GM18507 (cell line): ENCODE data around the gene COL21A1.
"Not testable (repeated sequence)": the region's sequence is repeated elsewhere in the genome, so short reads cannot be mapped to it uniquely, and the experiment has no call there.

Source experiments
- DNase-seq: peaks from one replicate; pipeline ENCODE4 v3.0.0; 2011; ENCODE audit warnings: low read depth; ENCODE audit not compliant: insufficient read length; ENCODE audit errors: extremely low spot score
- FAIRE-seq: peaks from 2 replicates; lab custom pipeline; 2011; peaks lifted over from hg19 to GRCh38; lab: Jason Lieb, UNC

Gene COL21A1

DNA sequence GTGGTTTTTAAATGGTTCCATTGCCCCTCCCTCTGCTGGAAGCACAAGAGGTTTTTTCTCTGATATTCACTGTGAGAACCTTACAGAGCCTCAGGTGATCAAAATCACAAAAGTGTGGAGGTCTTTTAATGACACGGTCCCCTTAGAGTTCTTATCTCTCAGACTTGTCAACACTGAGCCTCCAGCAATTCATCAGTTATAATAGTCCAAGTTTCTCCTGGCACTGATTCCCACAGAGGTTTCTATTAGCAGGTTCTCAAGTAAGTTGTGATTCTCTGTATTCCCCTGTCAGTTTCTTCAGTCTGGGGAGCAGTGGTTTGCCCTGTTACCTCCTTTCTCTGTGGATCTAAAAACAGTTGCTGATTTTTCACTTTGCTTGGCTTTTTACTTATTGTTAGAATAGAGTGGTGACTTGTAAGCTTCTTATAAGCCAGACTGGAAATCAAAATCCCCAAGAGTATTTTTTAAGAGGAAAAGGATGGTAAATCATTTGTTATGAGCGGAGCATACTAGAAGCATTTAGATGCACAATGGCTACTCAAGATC is 214.6 kb downstream of the COL21A1 start:
- FAIRE-seq (no peak), DNase-seq (no peak)

DNA sequence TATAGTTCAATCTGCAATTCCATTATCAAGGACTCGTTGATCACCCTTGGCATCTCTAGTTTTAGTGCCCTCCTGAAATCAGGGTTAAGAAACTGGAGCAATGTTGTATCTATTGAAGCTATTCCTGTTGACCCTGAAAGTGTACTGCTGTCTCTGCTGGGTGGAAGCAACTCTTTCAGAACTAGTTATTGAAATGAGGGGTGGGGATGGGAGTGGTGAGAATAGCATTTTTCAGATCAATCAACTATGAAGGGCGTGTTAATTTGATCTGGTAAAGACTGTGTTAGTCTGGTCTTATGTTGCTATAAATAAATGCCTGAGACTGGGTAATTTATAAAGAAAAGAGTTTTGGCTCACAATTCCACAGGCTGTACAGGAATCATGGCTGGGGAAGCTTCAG is 219.5 kb downstream of the COL21A1 start:
- DNase-seq (no peak), FAIRE-seq (no peak)

DNA sequence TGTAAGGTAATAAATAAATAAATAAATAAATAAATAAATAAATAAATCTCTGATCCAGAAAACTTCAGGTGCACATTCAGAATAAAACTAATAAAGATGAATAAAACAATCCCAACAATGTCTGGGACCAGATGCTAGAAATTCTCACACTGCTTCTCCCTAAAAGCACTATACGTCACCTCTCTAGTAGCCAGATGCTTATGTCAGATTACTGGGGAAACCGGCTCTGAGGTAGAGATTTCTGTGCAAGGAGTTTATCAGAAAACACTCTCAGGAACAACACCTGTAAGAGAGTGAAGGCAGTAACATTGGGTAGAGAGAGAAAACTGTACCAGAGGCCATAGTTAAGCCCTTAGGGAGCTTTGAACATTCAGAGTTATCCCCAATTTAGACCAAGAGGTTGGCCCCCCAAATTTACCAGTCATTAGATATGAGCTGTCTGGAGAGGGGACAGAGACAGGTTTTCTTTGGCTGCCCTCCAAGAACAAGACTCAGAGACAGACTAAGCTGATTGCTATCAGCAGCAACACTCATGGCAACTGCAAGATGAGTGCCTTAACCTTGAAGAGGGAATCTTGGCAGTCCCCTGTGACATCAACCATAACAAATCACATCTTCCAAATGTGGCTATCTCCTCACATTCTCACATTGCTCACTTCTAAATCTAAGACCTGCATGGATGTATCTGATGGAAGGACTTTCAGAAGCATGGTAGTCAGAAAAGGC is 220.8 kb downstream of the COL21A1 start:
- DNase-seq, result no peak
- FAIRE-seq, result no peak

DNA sequence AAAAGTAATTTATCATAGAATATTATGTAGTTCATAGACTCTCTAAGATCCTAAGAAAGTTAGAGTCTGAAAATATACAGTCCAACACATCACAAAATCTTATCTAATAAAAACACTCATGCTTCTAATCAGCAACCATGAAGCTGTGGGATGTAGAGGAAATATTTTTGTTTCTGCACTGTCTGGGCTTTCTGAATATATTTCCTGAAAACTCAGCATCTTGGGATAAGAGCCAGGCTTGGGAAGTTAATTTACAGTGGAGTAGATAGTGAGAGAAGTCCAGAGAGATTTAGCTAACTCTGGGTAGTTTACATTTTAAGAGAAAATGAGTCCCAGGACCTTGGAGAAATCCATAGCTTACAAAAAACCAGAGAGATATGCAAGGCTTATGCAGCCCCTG is 221.6 kb downstream of the COL21A1 start:
- FAIRE-seq, result no peak
- DNase-seq, result no peak

DNA sequence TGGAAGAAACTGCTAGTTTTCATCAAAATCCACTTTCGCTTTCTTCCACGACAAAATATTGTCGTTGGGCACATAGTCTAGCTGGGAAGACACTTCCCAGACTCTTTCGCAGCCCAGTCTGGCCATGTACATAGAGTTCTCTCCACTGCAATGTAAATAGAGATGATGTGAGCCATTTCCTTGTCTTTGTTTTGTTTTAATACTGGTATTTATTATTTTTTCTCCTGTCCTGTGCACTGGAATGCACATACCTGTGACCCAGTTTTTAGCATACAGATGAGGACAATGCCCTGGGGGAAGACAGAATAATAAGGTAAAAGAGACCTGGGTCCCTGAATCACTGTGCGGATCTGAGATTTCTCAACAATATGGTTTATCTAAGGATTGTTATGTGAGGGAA is 222.4 kb downstream of the COL21A1 start:
- no peak for DNase-seq
- no peak for FAIRE-seq

DNA sequence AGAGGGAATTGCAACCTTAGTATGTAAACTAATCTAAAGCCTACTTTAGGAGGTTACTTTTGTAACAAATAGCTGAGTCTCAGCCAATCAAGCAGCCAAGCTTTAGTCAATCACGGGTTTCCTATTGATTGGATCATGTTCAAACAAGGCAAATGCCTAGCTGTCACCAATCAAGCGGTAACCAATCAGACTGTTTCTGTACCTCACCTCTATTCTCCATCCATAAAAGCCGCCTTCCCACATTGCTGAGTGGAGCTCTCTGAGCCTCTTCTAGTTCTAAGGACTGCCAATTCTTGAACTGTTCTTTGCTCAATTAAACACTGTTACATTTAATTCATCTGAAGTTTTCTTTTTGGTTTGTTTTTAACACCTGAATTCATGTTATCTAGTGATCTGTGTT is 223.6 kb downstream of the COL21A1 start:
- FAIRE-seq (no peak), DNase-seq (no peak)

DNA sequence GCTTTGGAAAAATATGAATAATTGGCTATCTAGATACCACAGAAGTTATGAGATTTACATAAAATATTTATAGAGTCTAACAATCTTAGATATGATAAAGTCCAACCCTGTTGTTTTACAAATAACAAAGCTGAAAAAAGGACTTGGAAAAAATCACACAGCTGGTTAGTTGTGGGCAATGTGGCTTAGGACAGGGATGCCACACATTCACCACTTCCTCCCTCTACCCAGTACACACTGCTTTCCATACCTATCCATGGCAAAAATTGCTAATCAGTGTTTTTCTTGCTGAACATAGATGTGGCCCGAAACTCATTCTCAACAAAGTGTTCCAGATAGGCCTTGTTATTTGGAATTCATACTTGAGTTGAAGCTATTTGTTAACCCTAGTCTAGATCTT is 224.7 kb downstream of the COL21A1 start:
- FAIRE-seq, result no peak
- DNase-seq, result no peak

DNA sequence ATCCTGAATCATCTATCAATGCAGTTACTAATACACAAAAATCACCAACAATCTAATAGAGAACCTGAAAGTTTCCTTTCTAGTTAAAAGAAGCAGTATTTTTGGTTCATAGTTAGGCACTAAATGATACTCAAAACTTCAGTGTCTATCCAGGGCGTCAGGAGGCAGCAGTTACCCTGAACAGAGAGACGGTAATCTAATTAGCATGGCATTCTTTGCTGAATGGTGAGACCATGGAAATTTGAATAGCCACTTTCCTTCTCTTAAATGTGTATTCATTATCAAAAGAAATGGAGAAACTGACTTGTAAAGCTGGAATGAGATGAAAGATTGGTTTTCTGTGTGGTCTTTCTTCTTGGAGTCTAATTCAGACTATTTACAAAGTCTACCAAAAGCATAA is 225.4 kb downstream of the COL21A1 start:
- peak; percentile 24 for FAIRE-seq
- no peak for DNase-seq

DNA sequence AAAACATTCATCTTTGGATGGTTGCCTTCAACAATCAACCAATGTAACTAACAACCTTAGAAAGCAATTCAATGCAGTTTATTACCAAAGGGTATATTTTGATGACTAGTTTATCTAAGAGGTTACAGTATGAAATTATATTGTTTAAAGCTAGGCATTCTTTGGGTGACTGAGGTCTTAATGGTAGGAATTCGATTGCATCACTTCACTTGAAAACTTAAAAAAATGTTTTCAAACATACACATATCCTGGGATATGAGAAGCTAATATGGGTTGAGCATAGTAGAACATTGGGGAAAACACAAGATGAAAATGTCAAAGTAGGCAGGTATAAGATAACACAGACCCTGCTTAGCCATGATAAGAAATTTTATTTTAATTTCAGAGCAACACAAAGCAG is 227.4 kb downstream of the COL21A1 start:
- DNase-seq (no peak), FAIRE-seq (no peak)

DNA sequence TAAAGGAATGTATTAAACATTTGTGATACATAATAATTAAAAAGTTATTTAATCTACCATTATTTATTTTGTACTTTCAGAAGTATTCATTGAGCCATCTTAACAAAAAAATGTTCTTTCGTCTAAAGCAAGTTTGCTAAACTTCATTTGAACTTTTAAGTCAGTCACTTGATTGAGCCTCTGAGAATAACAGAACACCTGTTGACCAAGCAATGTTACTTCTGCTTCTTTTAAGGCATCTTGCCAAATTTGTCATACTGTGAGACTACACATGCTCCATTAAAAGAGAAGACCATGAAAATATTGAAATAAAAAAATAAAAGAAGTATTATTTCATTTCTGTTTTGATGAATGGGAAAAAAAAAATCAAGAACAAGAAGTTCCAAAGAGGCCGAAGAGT is 230.2 kb downstream of the COL21A1 start:
- DNase-seq (no peak), FAIRE-seq (no peak)

DNA sequence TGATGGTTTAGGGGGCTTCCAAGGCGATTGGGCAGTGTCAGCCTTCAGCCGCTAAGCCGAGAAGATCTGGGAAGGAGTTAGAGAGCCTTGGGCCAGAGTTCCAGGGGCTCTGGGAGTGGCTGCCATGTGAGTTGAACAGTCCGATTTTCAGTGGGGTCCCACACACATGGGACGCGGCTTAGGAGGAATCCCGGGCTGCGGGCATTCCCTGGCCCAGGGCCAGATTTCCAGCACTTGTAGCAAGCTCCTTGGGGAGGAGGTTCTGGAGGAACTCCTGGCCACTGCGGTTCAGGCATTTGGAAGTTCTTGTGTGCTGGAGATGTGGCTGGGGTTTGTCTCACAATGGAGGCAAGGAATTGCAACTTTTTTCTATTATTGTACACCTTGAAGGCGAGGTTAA is 233.3 kb downstream of the COL21A1 start:
- not testable (repeated sequence) for FAIRE-seq, DNase-seq

DNA sequence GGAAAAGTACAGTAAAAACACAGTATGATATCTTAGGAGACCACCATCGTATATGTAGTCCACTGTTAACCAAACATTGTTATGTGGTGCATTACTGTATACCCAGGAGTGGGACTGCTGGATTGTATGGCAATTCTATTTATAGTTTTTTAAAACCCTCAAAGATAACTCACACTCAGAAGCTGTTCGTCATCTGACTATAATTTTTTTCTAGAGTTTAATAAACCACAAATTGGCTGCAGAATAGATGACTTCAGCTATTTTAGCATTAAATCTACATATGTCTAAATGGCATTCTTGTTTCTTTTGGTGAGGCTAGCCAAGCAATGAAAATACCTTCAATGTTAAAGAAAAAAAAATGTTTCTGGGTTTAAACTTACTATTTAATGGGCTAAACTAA is 237.7 kb downstream of the COL21A1 start:
- FAIRE-seq, result no peak
- no peak for DNase-seq
